GM12878 (cell line): ENCODE data around the gene FOXO3. TPM values are rescaled to one million over a fixed set of nuclear protein-coding genes. Genes with fewer than 3 reads are reported as not detected.

Experiments
- ATAC-seq: fragments of 200-7000 bp; cut with Tn5 transposase; 3 replicates; pipeline ENCODE4 v1.9.1; 2020; ENCODE audit warnings: mild to moderate bottlenecking, moderate library complexity
- BruUV-seq: library from RNA; stranded (reverse); fragments of 400-500 nt; replicated peaks from 2 replicates; lab custom pipeline; 2021; lab: Mats Ljungman, UMichigan
- CTCF ChIA-PET: fragments of 300-600 bp; sonication (Branson Sonifier 250); formaldehyde crosslinking; extraction: SDS; loops from one replicate; lab custom pipeline; 2021; ENCODE audit warnings: inconsistent platforms; lab: Yijun Ruan, JAX
- POLR2A ChIA-PET: fragments of 350-600 bp; formaldehyde crosslinking; extraction: SDS; loops from one replicate; lab custom pipeline; 2021; ENCODE audit warnings: inconsistent platforms; lab: Charles Lee
- RAD21 ChIA-PET: fragments of 300-600 bp; sonication (Branson Sonifier 250); formaldehyde crosslinking; loops from one replicate; lab custom pipeline; 2023; ENCODE audit warnings: antibody characterized with exemption; ENCODE audit not compliant: unreplicated experiment; lab: Charles Lee
- SMC1A ChIA-PET: fragments of 300-600 bp; sonication (Branson Sonifier 250); formaldehyde crosslinking; loops from one replicate; lab custom pipeline; 2023; ENCODE audit not compliant: unreplicated experiment, uncharacterized antibody; lab: Charles Lee
- DNase-seq: peaks from one replicate; pipeline ENCODE4 v3.0.0-alpha.2; 2011; ENCODE audit warnings: low read depth, low spot score
- FAIRE-seq: peaks from 3 replicates; lab custom pipeline; 2011; peaks lifted over from hg19 to GRCh38; lab: Jason Lieb, UNC
- H2AFZ ChIP-seq: 2 replicates; pipeline ENCODE4 v1.6.0; 2011; ENCODE audit warnings: low read depth, low read length, control low read depth; ENCODE audit not compliant: control insufficient read depth
- H3K27ac ChIP-seq: 2 replicates; pipeline ENCODE4 v1.5.1; 2011; ENCODE audit warnings: control low read depth; ENCODE audit not compliant: control insufficient read depth, insufficient read depth
- H3K27me3 ChIP-seq, 2 experiments: replicated peaks in 1 of 2; 2 replicates each; pipeline versions ENCODE4 v1.6.0 to v1.6.1; 2011; ENCODE audit warnings: low read length in 1 of 2; ENCODE audit not compliant: control insufficient read depth in 2 of 2, insufficient read depth in 2 of 2
- H3K36me3 ChIP-seq, 2 experiments: 2 replicates each; pipeline ENCODE4 v1.5.1; 2011; ENCODE audit warnings: low read length in 1 of 2; ENCODE audit not compliant: control insufficient read depth in 2 of 2, insufficient read depth in 2 of 2
- H3K4me1 ChIP-seq: 2 replicates; pipeline ENCODE4 v1.6.1; 2011; ENCODE audit warnings: mild to moderate bottlenecking, low read length, moderate library complexity, mixed read lengths; ENCODE audit not compliant: control insufficient read depth, insufficient read depth
- H3K4me2 ChIP-seq: 2 replicates; pipeline ENCODE4 v1.6.0; 2011; ENCODE audit warnings: control low read depth; ENCODE audit not compliant: control insufficient read depth, insufficient read depth
- H3K4me3 ChIP-seq: fragments of 200-600 bp; sonication (generic); 2 replicates; pipeline ENCODE4 v1.5.1; 2016
- H3K79me2 ChIP-seq: 2 replicates; pipeline ENCODE4 v1.6.0; 2011; ENCODE audit warnings: low read length; ENCODE audit not compliant: control insufficient read depth, insufficient read depth
- H3K9ac ChIP-seq: 2 replicates; pipeline ENCODE4 v1.8.0; 2011; ENCODE audit warnings: low read length, control low read depth, mixed read lengths; ENCODE audit not compliant: control insufficient read depth, insufficient read depth
- H3K9me3 ChIP-seq: replicated peaks from 3 replicates; pipeline ENCODE4 v1.5.1; 2011; ENCODE audit warnings: mild to moderate bottlenecking, low read length; ENCODE audit not compliant: control insufficient read depth, insufficient read depth
- H4K20me1 ChIP-seq: 2 replicates; pipeline ENCODE4 v1.6.0; 2011; ENCODE audit not compliant: control insufficient read depth, insufficient read depth
- ATF2 ChIP-seq: IDR thresholded peaks from 2 replicates; pipeline ENCODE4 v1.6.1; 2012; ENCODE audit warnings: low read length, inconsistent platforms
- CHD2 ChIP-seq: IDR thresholded peaks from 2 replicates; pipeline ENCODE4 v1.6.1; 2011; ENCODE audit warnings: low read depth, low read length, improper control_type of control experiment, borderline replicate concordance
- E4F1 ChIP-seq: fragments of 450-650 bp; IDR thresholded peaks from 2 replicates; pipeline ENCODE4 v1.6.1; 2018; ENCODE audit warnings: borderline replicate concordance, mild to moderate bottlenecking; ENCODE audit not compliant: partially characterized antibody
- EED ChIP-seq: sonication (generic); IDR thresholded peaks from 2 replicates; pipeline ENCODE4 v1.6.1; 2016; ENCODE audit warnings: antibody characterized with exemption, low read depth
- IRF4 ChIP-seq: IDR thresholded peaks from 2 replicates; pipeline ENCODE4 v1.6.1; 2011; ENCODE audit warnings: low read depth, low read length
- JUNB ChIP-seq: IDR thresholded peaks from 2 replicates; pipeline ENCODE4 v1.6.1; 2016; ENCODE audit warnings: antibody characterized with exemption, mild to moderate bottlenecking
- KLF5 ChIP-seq: fragments of 450-650 bp; IDR thresholded peaks from 2 replicates; pipeline ENCODE4 v1.6.1; 2014; ENCODE audit warnings: mild to moderate bottlenecking; ENCODE audit not compliant: partially characterized antibody
- POLR2AphosphoS2 ChIP-seq: IDR thresholded peaks from 2 replicates; pipeline ENCODE4 v1.6.1; 2011; ENCODE audit warnings: low read depth, mild to moderate bottlenecking, low read length, improper control_type of control experiment, moderate library complexity
- RELA ChIP-seq: fragments of 450-650 bp; IDR thresholded peaks from 2 replicates; pipeline ENCODE4 v1.8.0; 2014; ENCODE audit warnings: borderline replicate concordance; ENCODE audit not compliant: partially characterized antibody
- SIN3A ChIP-seq: IDR thresholded peaks from 2 replicates; pipeline ENCODE4 v1.6.1; 2012; ENCODE audit warnings: low read depth, low read length, improper control_type of control experiment
- SREBF2 ChIP-seq: IDR thresholded peaks from 2 replicates; pipeline ENCODE4 v1.6.1; 2012; ENCODE audit warnings: mild to moderate bottlenecking, low read length
- ZBTB33 ChIP-seq: fragments of 450-650 bp; IDR thresholded peaks from 2 replicates; pipeline ENCODE4 v1.6.1; 2017; ENCODE audit warnings: mild to moderate bottlenecking
- ZNF384 ChIP-seq: IDR thresholded peaks from 2 replicates; pipeline ENCODE4 v1.6.1; 2012; ENCODE audit warnings: low read depth, mild to moderate bottlenecking, low read length, improper control_type of control experiment, borderline replicate concordance
- WGBS: methylation state at CpG from one replicate; pipeline ENCODE4 v1.1.6; 2016; ENCODE audit warnings: low lambda C conversion rate; ENCODE audit not compliant: insufficient replicate concordance, insufficient coverage; ENCODE audit errors: missing lambda C conversion rate; 5-methylcytosine and 5-hydroxymethylcytosine counted together
- in situ Hi-C: fragments of 300-500 bp; cut with MboI; formaldehyde crosslinking; loops from 9 replicates; pipeline ENCODE4 v1.14.3; 2018; ENCODE audit warnings: mixed read lengths
- intact Hi-C: fragments of 100-400 bp; cut with micrococcal nuclease; formaldehyde crosslinking; loops from one replicate; pipeline ENCODE4 v1.14.2; 2022; ENCODE audit not compliant: unreplicated experiment
- polyA plus RNA-seq, 11 experiments: library from polyadenylated mRNA; depleted of rRNA in 4 of 11; unstranded in 6 of 11; stranded (reverse) in 5 of 11; fragments of >200 nt; fragmentation: Nextera tagmentation in 4 of 11; fragmentation: Illumina TruSeq in 1 of 11; extraction: Ambion mirVana in 4 of 11; extraction: Trizol in 1 of 11; gene quantifications; 1 replicate in 1 of 11; 2 replicates in 10 of 11; pipeline versions ENCODE4 v1.2.1 to v1.2.3, GENCODE V29; 2011 to 2016; ENCODE audit warnings: inconsistent platforms in 2 of 11, missing spikeins in 2 of 11, low read depth in 1 of 11
- total RNA-seq, 4 experiments: library from RNA; depleted of rRNA in 3 of 4; stranded (reverse); fragments of >200 nt in 3 of 4; fragmentation: Illumina TruSeq in 1 of 4; extraction: Trizol in 1 of 4; gene quantifications; 2 replicates each; pipeline versions ENCODE4 v1.2.1 to v1.2.3, GENCODE V29; 2013 to 2021
- TF ChIP-seq, protein P1 (sequence below): IDR thresholded peaks from 2 replicates; pipeline ENCODE4 v1.6.1; 2011; ENCODE audit warnings: low read depth, mild to moderate bottlenecking, low read length, moderate library complexity, borderline replicate concordance; ENCODE audit errors: extremely low read depth
- TF ChIP-seq, protein P2 (sequence below): fragments of 450-650 bp; IDR thresholded peaks from 2 replicates; pipeline ENCODE4 v1.6.1; 2017; ENCODE audit warnings: antibody characterized with exemption, mild to moderate bottlenecking, moderate library complexity

The FOXO3 gene
- total and polyA plus RNA-seq, 10 of the 15 experiments (the other 5 are each of a cell fraction or from before 2014, with no cell fraction given): 0.82 to 4.5 (median 1.7) TPM

DNA sequence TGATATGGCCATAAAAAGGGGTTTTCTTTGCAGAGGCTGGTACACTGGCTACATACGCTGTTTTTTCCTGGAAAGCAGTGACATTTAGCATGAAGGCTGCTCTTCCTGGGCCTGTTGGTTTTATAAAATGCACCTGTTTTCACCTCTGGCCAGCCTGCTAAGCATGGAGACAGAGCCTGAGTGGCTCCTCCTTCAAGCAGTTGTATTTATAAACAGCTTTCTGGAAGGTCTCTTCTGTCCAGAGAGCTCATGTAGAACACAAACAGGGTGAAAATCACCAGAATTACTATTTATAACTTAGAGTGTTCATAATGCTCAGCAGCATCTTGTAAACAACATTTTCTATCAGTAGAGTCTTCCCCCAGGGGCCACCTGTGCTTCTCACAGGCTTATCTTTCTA lies 109.0 kb downstream of the FOXO3 start (continued):
- TF ChIP-seq ATF2: no peak
- no peak for TF ChIP-seq POLR2AphosphoS2
- TF ChIP-seq ZBTB33: no peak
- TF ChIP-seq E4F1: no peak
- no peak for TF ChIP-seq EED

GRCh38 chr6:108671175-108671574 lies 110.5 kb downstream of the FOXO3 start:
- H3K27ac ChIP-seq: no peak overlapping the region
- intact Hi-C loops (no loop called here), in situ Hi-C loops (no loop called here)
- H3K4me1 ChIP-seq: peaks cover 13% of the 10 kb centered on the region
- no peak overlapping the region for H3K9ac ChIP-seq
- no peaks in the 10 kb centered on the region for H3K27me3 ChIP-seq
- no peaks in the 10 kb centered on the region for H4K20me1 ChIP-seq
- H3K4me3 ChIP-seq: no peak overlapping the region
- no peak for FAIRE-seq
- RAD21 ChIA-PET: no interaction called here
- H3K9me3 ChIP-seq: no peaks in the 10 kb centered on the region
- peaks cover 0 to 1% of the 10 kb centered on the region in 2 experiments; a peak in 1 of 4 replicates for H3K36me3 ChIP-seq
- SMC1A ChIA-PET: interaction anchor here (1.0 kb wide), 1 partner anchor 74 kb away, joined by 3 read pairs; no protein-coding TSS in a partner anchor
- H3K79me2 ChIP-seq: peaks cover 1% of the 10 kb centered on the region
- BruUV-seq: no TSS peak
- no peak for DNase-seq
- WGBS: 89% methylated on average over 2 of the region's 2 CpGs
- CTCF ChIA-PET: no interaction called here
- no peak overlapping the region; the same call in 1 of the 2 replicates for H3K4me2 ChIP-seq
- H2AFZ ChIP-seq: no peak overlapping the region
- POLR2A ChIA-PET: no interaction called here
- ATAC-seq: no peak
- TF ChIP-seq CHD2: no peak
- no peak for TF ChIP-seq SIN3A
- no peak for TF ChIP-seq SREBF2
- no peak for TF ChIP-seq KLF5
- TF ChIP-seq, protein P1, sequence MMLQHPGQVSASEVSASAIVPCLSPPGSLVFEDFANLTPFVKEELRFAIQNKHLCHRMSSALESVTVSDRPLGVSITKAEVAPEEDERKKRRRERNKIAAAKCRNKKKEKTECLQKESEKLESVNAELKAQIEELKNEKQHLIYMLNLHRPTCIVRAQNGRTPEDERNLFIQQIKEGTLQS: no peak
- TF ChIP-seq, protein P2, sequence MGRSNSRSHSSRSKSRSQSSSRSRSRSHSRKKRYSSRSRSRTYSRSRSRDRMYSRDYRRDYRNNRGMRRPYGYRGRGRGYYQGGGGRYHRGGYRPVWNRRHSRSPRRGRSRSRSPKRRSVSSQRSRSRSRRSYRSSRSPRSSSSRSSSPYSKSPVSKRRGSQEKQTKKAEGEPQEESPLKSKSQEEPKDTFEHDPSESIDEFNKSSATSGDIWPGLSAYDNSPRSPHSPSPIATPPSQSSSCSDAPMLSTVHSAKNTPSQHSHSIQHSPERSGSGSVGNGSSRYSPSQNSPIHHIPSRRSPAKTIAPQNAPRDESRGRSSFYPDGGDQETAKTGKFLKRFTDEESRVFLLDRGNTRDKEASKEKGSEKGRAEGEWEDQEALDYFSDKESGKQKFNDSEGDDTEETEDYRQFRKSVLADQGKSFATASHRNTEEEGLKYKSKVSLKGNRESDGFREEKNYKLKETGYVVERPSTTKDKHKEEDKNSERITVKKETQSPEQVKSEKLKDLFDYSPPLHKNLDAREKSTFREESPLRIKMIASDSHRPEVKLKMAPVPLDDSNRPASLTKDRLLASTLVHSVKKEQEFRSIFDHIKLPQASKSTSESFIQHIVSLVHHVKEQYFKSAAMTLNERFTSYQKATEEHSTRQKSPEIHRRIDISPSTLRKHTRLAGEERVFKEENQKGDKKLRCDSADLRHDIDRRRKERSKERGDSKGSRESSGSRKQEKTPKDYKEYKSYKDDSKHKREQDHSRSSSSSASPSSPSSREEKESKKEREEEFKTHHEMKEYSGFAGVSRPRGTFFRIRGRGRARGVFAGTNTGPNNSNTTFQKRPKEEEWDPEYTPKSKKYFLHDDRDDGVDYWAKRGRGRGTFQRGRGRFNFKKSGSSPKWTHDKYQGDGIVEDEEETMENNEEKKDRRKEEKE: no peak
- TF ChIP-seq ZNF384: no peak
- TF ChIP-seq JUNB: no peak
- TF ChIP-seq RELA: no peak
- no peak for TF ChIP-seq IRF4
